OCI-LY7 (cell line): ENCODE results near the gene GPANK1. TPM values are rescaled to one million over a fixed set of nuclear protein-coding genes. Genes with fewer than 3 reads are reported as not detected.
A peak's percentile ranks its signal among the peaks of the same experiment; 100 is the strongest.

Experiments
- BruUV-seq: library from RNA; stranded (reverse); fragments of 400-500 nt; replicated peaks from 2 replicates; lab custom pipeline; 2021; lab: Mats Ljungman, UMichigan
- CTCF ChIA-PET: fragments of 300-600 bp; sonication (Branson Sonifier 250); formaldehyde crosslinking; loops from one replicate; lab custom pipeline; 2022; ENCODE audit warnings: antibody characterized with exemption; ENCODE audit not compliant: unreplicated experiment; lab: Charles Lee
- POLR2A ChIA-PET: fragments of 300-600 bp; sonication (Branson Sonifier 250); formaldehyde crosslinking; loops from one replicate; lab custom pipeline; 2022; ENCODE audit warnings: antibody characterized with exemption; lab: Charles Lee
- DNase-seq: peaks from one replicate; pipeline ENCODE4 v3.0.0-alpha.2; 2015; ENCODE audit warnings: low spot score
- H2AFZ ChIP-seq: fragments of 200-600 bp; sonication (generic), shearing (Covaris generic); 2 replicates; pipeline ENCODE4 v1.6.1; 2014; ENCODE audit warnings: mild to moderate bottlenecking, antibody characterized with exemption, low read length, moderate library complexity
- H3K27ac ChIP-seq: fragments of 200-600 bp; sonication (generic); 2 replicates; pipeline ENCODE4 v1.5.1; 2014; ENCODE audit warnings: mixed run types, low read depth, mild to moderate bottlenecking, moderate library complexity, low read length, inconsistent platforms; ENCODE audit not compliant: poor library complexity, severe bottlenecking
- H3K36me3 ChIP-seq: fragments of 200-600 bp; sonication (generic); 2 replicates; pipeline ENCODE4 v1.6.1; 2014; ENCODE audit warnings: mild to moderate bottlenecking, antibody characterized with exemption, low read length, moderate library complexity, mixed read lengths; ENCODE audit not compliant: insufficient read depth
- H3K4me1 ChIP-seq: fragments of 200-600 bp; sonication (generic); 2 replicates; pipeline ENCODE4 v1.5.1; 2014; ENCODE audit warnings: mild to moderate bottlenecking, low read length; ENCODE audit not compliant: insufficient read depth, poor library complexity, severe bottlenecking
- H3K4me2 ChIP-seq: fragments of 200-600 bp; sonication (generic); 2 replicates; pipeline ENCODE4 v1.6.1; 2014; ENCODE audit warnings: mild to moderate bottlenecking, low read length
- H3K4me3 ChIP-seq: fragments of 200-600 bp; sonication (generic); 2 replicates; pipeline ENCODE4 v1.5.1; 2014; ENCODE audit warnings: mild to moderate bottlenecking, low read depth, low read length; ENCODE audit not compliant: poor library complexity, severe bottlenecking
- H3K79me2 ChIP-seq: fragments of 200-600 bp; sonication (generic); 2 replicates; pipeline ENCODE4 v1.6.1; 2016; ENCODE audit warnings: low read depth, mild to moderate bottlenecking, low read length, moderate library complexity, mixed read lengths; ENCODE audit not compliant: insufficient read depth
- H3K9me2 ChIP-seq: fragments of 200-600 bp; sonication (generic); 2 replicates; pipeline ENCODE4 v1.6.1; 2016; ENCODE audit warnings: mild to moderate bottlenecking, low read length, mixed read lengths; ENCODE audit not compliant: insufficient read depth
- H3K9me3 ChIP-seq: fragments of 200-600 bp; sonication (generic); 2 replicates; pipeline ENCODE4 v1.6.1; 2014; ENCODE audit warnings: mild to moderate bottlenecking, mixed run types, low read length, mixed read lengths
- H4K20me1 ChIP-seq: fragments of 200-600 bp; sonication (generic); 2 replicates; pipeline ENCODE4 v1.6.1; 2014; ENCODE audit warnings: mild to moderate bottlenecking, antibody characterized with exemption, low read length, moderate library complexity, mixed read lengths; ENCODE audit not compliant: insufficient read depth
- EZH2phosphoT487 ChIP-seq: fragments of 200-600 bp; sonication (generic); IDR thresholded peaks from 2 replicates; pipeline ENCODE4 v1.6.1; 2018; ENCODE audit warnings: low read depth, borderline replicate concordance, mild to moderate bottlenecking, mixed run types, antibody characterized with exemption, low read length, moderate library complexity, mixed read lengths
- intact Hi-C: fragments of 100-400 bp; cut with micrococcal nuclease; formaldehyde crosslinking; loops from one replicate; pipeline ENCODE4 v1.10.0; 2022; ENCODE audit not compliant: unreplicated experiment
- total RNA-seq, 2 experiments: library from RNA; depleted of rRNA in 1 of 2; stranded (reverse); fragments of >200 nt in 1 of 2; shearing (Covaris generic) in 1 of 2; gene quantifications; 2 replicates each; pipeline ENCODE4 v1.2.3, GENCODE V29; 2014 to 2022
- TF ChIP-seq, protein P1 (sequence below): fragments of 200-600 bp; sonication (generic); conservative IDR thresholded peaks from 2 replicates; pipeline ENCODE4 v1.5.1; 2014; ENCODE audit warnings: mild to moderate bottlenecking, antibody characterized with exemption, low read length, moderate library complexity, mixed read lengths

Gene GPANK1
- total RNA-seq, 2 experiments from 2014 or later = 34.3 to 40.7 TPM

DNA sequence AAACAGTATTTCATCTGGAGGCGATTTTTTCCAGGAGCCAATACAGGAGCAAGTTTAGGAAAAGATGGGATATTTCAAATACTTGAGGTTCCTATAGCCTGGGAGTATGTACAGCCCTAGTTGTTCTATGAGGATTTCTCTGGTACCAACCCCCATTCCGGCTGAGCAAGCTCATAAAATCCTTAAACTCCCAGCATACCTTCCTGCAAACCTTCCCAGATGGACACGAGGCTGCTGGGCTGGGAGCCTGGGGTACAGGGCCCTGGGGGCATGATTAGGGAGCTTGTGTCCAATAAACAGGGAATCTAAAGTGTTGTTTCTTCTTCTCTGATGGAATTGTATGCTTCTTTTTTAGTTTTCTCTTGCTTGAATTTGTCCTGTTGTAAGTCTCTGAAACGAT is 42.8 kb downstream of the GPANK1 start:
- Histone ChIP-seq H3K27ac (peak overlapping the region; percentile 94), H3K9me3 (no peaks in the 10 kb centered on the region), H3K9me2 (no peaks in the 10 kb centered on the region), H3K4me2 (peak overlapping the region; percentile 99), H3K4me1 (peaks cover 22% of the 10 kb centered on the region), H3K79me2 (peaks cover 54% of the 10 kb centered on the region), H3K4me3 (peak overlapping the region; percentile 83), H4K20me1 (peaks cover 18% of the 10 kb centered on the region), H3K36me3 (peaks cover 62% of the 10 kb centered on the region), H2AFZ (no peak overlapping the region)
- intact Hi-C loops = loop anchor here (2.0 to 5.0 kb wide), 2 partner anchors 165 to 209 kb away; no protein-coding TSS in a partner anchor
- CTCF ChIA-PET = no interaction called here
- no peak for TF ChIP-seq EZH2phosphoT487
- TF ChIP-seq, protein P1, sequence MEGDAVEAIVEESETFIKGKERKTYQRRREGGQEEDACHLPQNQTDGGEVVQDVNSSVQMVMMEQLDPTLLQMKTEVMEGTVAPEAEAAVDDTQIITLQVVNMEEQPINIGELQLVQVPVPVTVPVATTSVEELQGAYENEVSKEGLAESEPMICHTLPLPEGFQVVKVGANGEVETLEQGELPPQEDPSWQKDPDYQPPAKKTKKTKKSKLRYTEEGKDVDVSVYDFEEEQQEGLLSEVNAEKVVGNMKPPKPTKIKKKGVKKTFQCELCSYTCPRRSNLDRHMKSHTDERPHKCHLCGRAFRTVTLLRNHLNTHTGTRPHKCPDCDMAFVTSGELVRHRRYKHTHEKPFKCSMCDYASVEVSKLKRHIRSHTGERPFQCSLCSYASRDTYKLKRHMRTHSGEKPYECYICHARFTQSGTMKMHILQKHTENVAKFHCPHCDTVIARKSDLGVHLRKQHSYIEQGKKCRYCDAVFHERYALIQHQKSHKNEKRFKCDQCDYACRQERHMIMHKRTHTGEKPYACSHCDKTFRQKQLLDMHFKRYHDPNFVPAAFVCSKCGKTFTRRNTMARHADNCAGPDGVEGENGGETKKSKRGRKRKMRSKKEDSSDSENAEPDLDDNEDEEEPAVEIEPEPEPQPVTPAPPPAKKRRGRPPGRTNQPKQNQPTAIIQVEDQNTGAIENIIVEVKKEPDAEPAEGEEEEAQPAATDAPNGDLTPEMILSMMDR = no peak
- BruUV-seq = no TSS peak
- POLR2A ChIA-PET = interaction anchor here (0.7 to 1.2 kb wide), 3 partner anchors 25 to 117 kb away, joined by 3 to 4 read pairs (median 4); no protein-coding TSS in a partner anchor
- DNase-seq = no peak

DNA sequence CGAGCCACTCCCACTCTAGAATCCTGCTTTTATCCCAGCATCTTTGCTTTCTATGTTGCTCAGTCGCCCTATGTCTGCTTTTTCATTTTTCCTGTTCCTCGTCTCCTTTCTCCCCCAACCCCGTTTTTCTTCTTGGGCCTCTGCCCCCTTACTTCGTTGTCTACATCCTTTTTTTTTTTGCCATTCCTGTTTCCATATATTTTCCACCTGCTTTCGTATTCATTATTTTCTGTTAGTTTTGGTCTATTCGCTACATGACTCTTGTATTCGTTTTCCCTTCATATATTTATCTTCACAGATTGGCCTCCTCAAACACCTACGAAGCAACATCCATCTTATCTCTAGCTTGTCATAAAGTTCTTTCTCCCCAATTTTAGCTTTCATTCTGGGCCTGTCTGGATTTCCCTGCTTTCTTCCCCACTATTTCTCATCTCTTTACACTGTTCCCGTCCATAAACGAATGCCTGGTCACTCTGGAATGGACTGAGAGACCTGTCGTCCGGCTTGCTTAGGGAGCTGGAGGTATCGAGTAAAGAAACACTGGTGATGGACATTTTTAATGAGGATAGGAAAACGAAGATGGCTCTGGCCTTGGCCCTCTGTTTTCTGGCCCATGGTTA is 43.4 kb downstream of the GPANK1 start:
- Histone ChIP-seq H4K20me1 (peaks cover 18% of the 10 kb centered on the region), H3K4me1 (peaks cover 27% of the 10 kb centered on the region), H3K9me3 (no peaks in the 10 kb centered on the region), H3K79me2 (peaks cover 52% of the 10 kb centered on the region), H3K4me2 (peak overlapping the region; percentile 99), H3K27ac (peak overlapping the region; percentile 94), H3K4me3 (peak overlapping the region; percentile 83), H2AFZ (no peak overlapping the region; the same call in 1 of the 2 replicates), H3K36me3 (peaks cover 56% of the 10 kb centered on the region), H3K9me2 (no peaks in the 10 kb centered on the region)
- POLR2A ChIA-PET = interaction anchor here (0.6 to 1.2 kb wide), 3 partner anchors 26 to 61 kb away, joined by 3 to 4 read pairs (median 4); no protein-coding TSS in a partner anchor
- CTCF ChIA-PET = no interaction called here
- TSS peak; percentile 78 for BruUV-seq
- intact Hi-C loops = loop anchor here (2.0 to 5.0 kb wide), 2 partner anchors 166 to 209 kb away; no protein-coding TSS in a partner anchor
- no peak for DNase-seq
- TF ChIP-seq, protein P1 = no peak
- no peak for TF ChIP-seq EZH2phosphoT487
